IPS-NIHi7 (cell line): Measurements from ENCODE around the gene PHF13.
A peak's percentile ranks its signal among the peaks of the same experiment; 100 is the strongest.
"Not testable (repeated sequence)": the region's sequence is repeated elsewhere in the genome, so short reads cannot be mapped to it uniquely, and the experiment has no call there.

Experiments used
- DNase-seq: peaks from one replicate; pipeline ENCODE4 v3.0.0; 2012; ENCODE audit warnings: mixed read lengths; ENCODE audit errors: extremely low spot score

PHF13 gene

GRCh38 chr1:6586404-6586816 lies 27.1 kb upstream of the PHF13 start:
- no peak for DNase-seq

- DNase-seq, result no peak
Measured at GRCh38 chr1:6587261-6588005, 26.1 kb upstream of the PHF13 start.

- DNase-seq, result no peak
Measured at GRCh38 chr1:6588128-6588892, 25.2 kb upstream of the PHF13 start.

GRCh38 chr1:6588893-6589520 lies 24.5 kb upstream of the PHF13 start:
- DNase-seq, result no peak

GRCh38 chr1:6590046-6590445 lies 23.5 kb upstream of the PHF13 start:
- DNase-seq, result no peak

- DNase-seq, result no peak
Measured at GRCh38 chr1:6591222-6591621, 22.3 kb upstream of the PHF13 start.

GRCh38 chr1:6591644-6592043 lies 21.9 kb upstream of the PHF13 start:
- DNase-seq, result no peak

GRCh38 chr1:6592441-6592840 lies 21.1 kb upstream of the PHF13 start:
- no peak for DNase-seq

- DNase-seq, result no peak
Measured at GRCh38 chr1:6592865-6593593, 20.5 kb upstream of the PHF13 start.

- DNase-seq, result no peak
Measured at GRCh38 chr1:6593810-6594209, 19.7 kb upstream of the PHF13 start.

- DNase-seq, result no peak
Measured at GRCh38 chr1:6594977-6595740, 18.4 kb upstream of the PHF13 start.

- DNase-seq, result no peak
Measured at GRCh38 chr1:6596351-6596750, 17.2 kb upstream of the PHF13 start.

GRCh38 chr1:6596886-6597776 lies 16.4 kb upstream of the PHF13 start:
- DNase-seq, result no peak

- DNase-seq, result no peak
Measured at GRCh38 chr1:6597777-6598131, 15.8 kb upstream of the PHF13 start.

GRCh38 chr1:6599141-6599975 lies 14.2 kb upstream of the PHF13 start:
- no peak for DNase-seq

- DNase-seq, result not testable (repeated sequence)
Measured at GRCh38 chr1:6599991-6600390, 13.5 kb upstream of the PHF13 start.

GRCh38 chr1:6600410-6601048 lies 13.0 kb upstream of the PHF13 start:
- DNase-seq, result no peak

- DNase-seq, result peak; percentile 52
Measured at GRCh38 chr1:6601049-6601922, 12.2 kb upstream of the PHF13 start.
